Measurements from ENCODE around the gene ANKEF1.

Gene ANKEF1

GRCh38 chr20:10060226-10060625 lies 25.4 kb downstream of the ANKEF1 start:
- no peak for DNase-seq (ENCODE audit: low spot score)

GRCh38 chr20:10061641-10062040 lies 26.9 kb downstream of the ANKEF1 start:
- TF ChIP-seq CTCF (IDR thresholded peaks at IDR 0.05; ENCODE audit: extremely low read depth, missing control alignments): no peak
- no peak for DNase-seq (ENCODE audit: low spot score)

More at GRCh38 chr20:10060226-10060625, 25.4 kb downstream of the ANKEF1 start:
- no peak for TF ChIP-seq CTCF (IDR thresholded peaks at IDR 0.05; ENCODE audit: extremely low read depth, missing control alignments)

- TF ChIP-seq CTCF (IDR thresholded peaks at IDR 0.05; ENCODE audit: extremely low read depth, missing control alignments): no peak
- DNase-seq (ENCODE audit: low spot score): no peak
Observed at GRCh38 chr20:10063482-10063881, 28.7 kb downstream of the ANKEF1 start.

- no peak for DNase-seq (ENCODE audit: low spot score)
- no peak for TF ChIP-seq CTCF (IDR thresholded peaks at IDR 0.05; ENCODE audit: extremely low read depth, missing control alignments)
Observed at GRCh38 chr20:10064611-10065010, 29.8 kb downstream of the ANKEF1 start.

- TF ChIP-seq CTCF (IDR thresholded peaks at IDR 0.05; ENCODE audit: extremely low read depth, missing control alignments): no peak
- DNase-seq (ENCODE audit: low spot score): no peak
Observed at GRCh38 chr20:10065154-10065833, 30.5 kb downstream of the ANKEF1 start.

- no peak for DNase-seq (ENCODE audit: low spot score)
- no peak for TF ChIP-seq CTCF (IDR thresholded peaks at IDR 0.05; ENCODE audit: extremely low read depth, missing control alignments)
Observed at GRCh38 chr20:10067321-10067720, 32.5 kb downstream of the ANKEF1 start.

GRCh38 chr20:10074513-10074912 lies 39.7 kb downstream of the ANKEF1 start:
- DNase-seq (ENCODE audit: low spot score): no peak
- no peak for TF ChIP-seq CTCF (IDR thresholded peaks at IDR 0.05; ENCODE audit: extremely low read depth, missing control alignments)
